B cell (primary cell): Measurements from ENCODE around the gene STX10. TPM values are rescaled to one million over a fixed set of nuclear protein-coding genes. Genes with fewer than 3 reads are reported as not detected.
A peak's percentile ranks its signal among the peaks of the same experiment; 100 is the strongest.

ENCODE experiments used
- ATAC-seq: fragments of 200-7000 bp; cut with Tn5 transposase; one replicate; pipeline ENCODE4 v1.10.0; 2021; ENCODE audit warnings: low read depth, mild to moderate bottlenecking, moderate number of reproducible peaks, moderate library complexity
- CTCF ChIA-PET: fragments of 350-600 bp; sonication (Branson Sonifier 250); formaldehyde crosslinking; loops from one replicate; lab custom pipeline; 2021; ENCODE audit warnings: antibody characterized with exemption, inconsistent platforms; lab: Charles Lee
- POLR2A ChIA-PET: fragments of 350-600 bp; sonication (Branson Sonifier 250); formaldehyde crosslinking; loops from one replicate; lab custom pipeline; 2021; ENCODE audit warnings: antibody characterized with exemption; lab: Charles Lee
- DNase-seq: peaks from one replicate; pipeline ENCODE4 v3.0.0; 2013
- H2AFZ ChIP-seq: 2 replicates; pipeline ENCODE4 v1.6.1; 2012; ENCODE audit warnings: mild to moderate bottlenecking, low read depth, low read length; ENCODE audit not compliant: insufficient read depth, poor library complexity, severe bottlenecking
- H3K27ac ChIP-seq, 2 donors: 1 replicate in 1 of 2; 2 replicates in 1 of 2; pipeline ENCODE4 v1.5.1; 2012 to 2013; ENCODE audit warnings: low read length in 2 of 2, mild to moderate bottlenecking in 2 of 2, moderate library complexity in 1 of 2
- H3K27me3 ChIP-seq, 4 experiments: fragments of 200-600 bp in 1 of 4; sonication (generic) in 1 of 4; replicated peaks in 1 of 4; 1 replicate in 2 of 4; 2 replicates in 2 of 4; pipeline versions ENCODE4 v1.6.1 to v1.7.0; 2013 to 2016; ENCODE audit warnings: low read length in 3 of 4, mild to moderate bottlenecking in 2 of 4, mixed read lengths in 1 of 4, moderate library complexity in 1 of 4; ENCODE audit not compliant: insufficient read depth in 4 of 4, control insufficient read depth in 3 of 4; ENCODE audit errors: control extremely low read depth in 1 of 4
- H3K36me3 ChIP-seq, 2 experiments: replicated peaks in 1 of 2; 1 replicate in 1 of 2; 2 replicates in 1 of 2; pipeline versions ENCODE4 v1.6.1 to v1.7.1; 2013; ENCODE audit warnings: low read length in 1 of 2; ENCODE audit not compliant: insufficient read depth in 2 of 2, control insufficient read depth in 1 of 2; ENCODE audit errors: control extremely low read depth in 1 of 2, extremely low read depth in 1 of 2
- H3K4me1 ChIP-seq, 2 donors: fragments of 200-600 bp in 1 of 2; sonication (generic) in 1 of 2; 1 replicate in 1 of 2; 2 replicates in 1 of 2; pipeline versions ENCODE4 v1.5.1 to v1.6.1; 2013 to 2017; ENCODE audit warnings: low read length in 2 of 2; ENCODE audit not compliant: control insufficient read depth in 2 of 2, insufficient read depth in 2 of 2
- H3K4me2 ChIP-seq: replicated peaks from 2 replicates; pipeline ENCODE3; 2012; ENCODE audit warnings: mild to moderate bottlenecking, low read depth, low read length; ENCODE audit not compliant: poor library complexity, severe bottlenecking
- H3K4me3 ChIP-seq, 5 experiments: fragments of 200-600 bp in 1 of 5; sonication (generic) in 1 of 5; 1 replicate in 3 of 5; 2 replicates in 2 of 5; pipeline versions ENCODE4 v1.5.1 to v1.7.0; 2011 to 2016; ENCODE audit warnings: low read length in 4 of 5, mild to moderate bottlenecking in 4 of 5, low read depth in 2 of 5, control low read depth in 1 of 5, moderate library complexity in 1 of 5; ENCODE audit not compliant: insufficient read depth in 1 of 5; ENCODE audit errors: control extremely low read depth in 1 of 5, extremely low read depth in 1 of 5
- H3K79me2 ChIP-seq: fragments of 200-600 bp; sonication (generic); one replicate; pipeline ENCODE4 v1.6.0; 2016; ENCODE audit warnings: low read length; ENCODE audit not compliant: control insufficient read depth, insufficient read depth
- H3K9ac ChIP-seq: fragments of 200-600 bp; sonication (generic); 2 replicates; pipeline ENCODE4 v1.6.1; 2017; ENCODE audit warnings: mild to moderate bottlenecking, low read length, moderate library complexity
- H3K9me3 ChIP-seq, 3 donors: one replicate each; pipeline versions ENCODE4 v1.6.1 to v1.7.1; 2013; ENCODE audit warnings: low read length in 2 of 3; ENCODE audit not compliant: control insufficient read depth in 2 of 3, insufficient read depth in 1 of 3; ENCODE audit errors: control extremely low read depth in 1 of 3
- H4K20me1 ChIP-seq: 2 replicates; pipeline ENCODE4 v1.6.0; 2012; ENCODE audit warnings: mild to moderate bottlenecking, low read length; ENCODE audit not compliant: insufficient read depth, control insufficient read depth, poor library complexity, severe bottlenecking
- H3K27ac Mint-ChIP-seq: one replicate; pipeline ENCODE4 v1.8.0; 2021; ENCODE audit warnings: mixed read lengths
- H3K27me3 Mint-ChIP-seq: one replicate; pipeline ENCODE4 v1.8.0; 2021; ENCODE audit warnings: mixed read lengths
- H3K4me1 Mint-ChIP-seq: one replicate; pipeline ENCODE4 v1.8.0; 2021; ENCODE audit warnings: mixed read lengths
- H3K4me3 Mint-ChIP-seq: one replicate; pipeline ENCODE4 v1.8.0; 2021; ENCODE audit warnings: mixed read lengths
- H3K9me3 Mint-ChIP-seq: one replicate; pipeline ENCODE4 v1.8.0; 2022; ENCODE audit warnings: mixed read lengths; ENCODE audit not compliant: insufficient read depth
- EZH2 ChIP-seq: IDR thresholded peaks from 2 replicates; pipeline ENCODE4 v1.6.1; 2012; ENCODE audit warnings: borderline replicate concordance, low read depth, mild to moderate bottlenecking, moderate library complexity, low read length; ENCODE audit not compliant: insufficient read depth, poor library complexity, severe bottlenecking
- WGBS: methylation state at CpG from one replicate; pipeline ENCODE4 v1.1.5; 2013; ENCODE audit warnings: missing lambda C conversion rate; ENCODE audit not compliant: insufficient coverage; 5-methylcytosine and 5-hydroxymethylcytosine counted together
- intact Hi-C: fragments of 100-400 bp; cut with micrococcal nuclease; formaldehyde crosslinking; loops from one replicate; pipeline ENCODE4 v1.10.0; 2022
- polyA plus RNA-seq: library from polyadenylated mRNA; depleted of rRNA; stranded (reverse); fragments of >200 nt; gene quantifications from 2 replicates; pipeline ENCODE4 v1.2.3, GENCODE V29; 2012
- total RNA-seq, 2 donors: library from RNA; stranded (reverse); fragments of 120-200 nt in 1 of 2; gene quantifications; 1 replicate in 1 of 2; 2 replicates in 1 of 2; pipeline versions ENCODE4 v1.2.3 to v1.2.4, GENCODE V29; 2013 to 2022
- TF ChIP-seq, protein P1 (sequence below): fragments of 200-600 bp; IDR thresholded peaks from one replicate; pipeline ENCODE4 v1.8.0; 2022; ENCODE audit warnings: antibody characterized with exemption, mild to moderate bottlenecking

The STX10 gene
- total and polyA plus RNA-seq, 2 donors (not counting 1 experiment from before 2014, with no cell fraction given), result 59.0 to 147 TPM

DNA sequence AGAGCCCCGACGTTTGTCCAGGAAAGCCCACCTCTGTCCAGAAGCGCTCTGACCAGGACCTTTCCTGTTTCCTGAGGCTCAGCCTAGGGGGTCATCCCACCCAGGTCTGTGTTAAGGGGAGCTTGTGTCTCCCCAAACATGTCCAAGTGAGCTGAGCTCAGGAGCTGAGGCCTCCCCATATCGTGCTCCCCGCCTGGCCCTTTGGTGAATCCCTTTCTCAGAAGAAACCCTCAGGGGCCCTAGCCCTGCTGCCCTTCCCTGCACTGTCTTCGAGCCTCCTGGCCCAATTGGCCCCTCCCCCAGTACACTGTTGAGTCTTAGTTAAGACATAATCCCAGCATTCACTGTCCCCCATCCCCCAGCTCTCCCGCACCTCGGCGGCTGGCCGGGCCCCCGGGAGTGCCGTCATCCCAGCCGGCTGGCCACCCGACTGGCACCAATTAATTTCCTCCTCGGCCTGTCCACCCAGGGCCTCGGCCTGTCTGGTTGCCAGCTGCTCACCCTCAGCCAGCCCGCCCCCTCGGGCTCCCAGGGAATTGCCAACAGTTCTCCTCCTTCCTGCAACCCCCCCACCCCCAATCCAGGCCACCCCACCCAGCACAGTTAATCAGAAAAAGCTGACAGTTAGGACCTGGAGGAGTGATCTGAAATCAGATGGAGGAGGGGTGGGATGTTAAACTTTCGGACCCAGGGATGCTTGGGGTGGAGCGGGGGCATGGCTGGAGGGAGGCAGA is 13.6 kb upstream of the STX10 start:
- Histone ChIP-seq H3K79me2 (peaks cover 17% of the 10 kb centered on the region), H2AFZ (peak overlapping the region; percentile 84), H3K27me3 (no peaks in the 10 kb centered on the region), H3K36me3 (no peaks in the 10 kb centered on the region), H3K4me3 (peak overlapping the region in 4 of 5 experiments; percentile 16 to 61 (median 39)), H3K9me3 (no peaks in the 10 kb centered on the region), H3K4me1 (peaks cover 84 to 97% of the 10 kb centered on the region in 2 donors), H3K27ac (peak overlapping the region; percentile 85 to 94), H3K4me2 (peak overlapping the region; percentile 94), H3K9ac (peak overlapping the region; percentile 73), H4K20me1 (no peaks in the 10 kb centered on the region)
- peaks cover 64% of the 10 kb centered on the region for H3K4me1 Mint-ChIP-seq
- intact Hi-C loops, result loop anchor here (5.0 kb wide), 1 partner anchor 1219 kb away; the partner anchor contains the start of gene ADGRE5
- peak overlapping the region; percentile 92 for H3K4me3 Mint-ChIP-seq
- DNase-seq (peak; percentile 68), ATAC-seq (peak; percentile 10)
- WGBS, result 6% methylated on average over 20 of the region's 20 CpGs
- H3K27ac Mint-ChIP-seq, result peak overlapping the region; percentile 97
- TF ChIP-seq EZH2, result no peak
- TF ChIP-seq, protein P1, sequence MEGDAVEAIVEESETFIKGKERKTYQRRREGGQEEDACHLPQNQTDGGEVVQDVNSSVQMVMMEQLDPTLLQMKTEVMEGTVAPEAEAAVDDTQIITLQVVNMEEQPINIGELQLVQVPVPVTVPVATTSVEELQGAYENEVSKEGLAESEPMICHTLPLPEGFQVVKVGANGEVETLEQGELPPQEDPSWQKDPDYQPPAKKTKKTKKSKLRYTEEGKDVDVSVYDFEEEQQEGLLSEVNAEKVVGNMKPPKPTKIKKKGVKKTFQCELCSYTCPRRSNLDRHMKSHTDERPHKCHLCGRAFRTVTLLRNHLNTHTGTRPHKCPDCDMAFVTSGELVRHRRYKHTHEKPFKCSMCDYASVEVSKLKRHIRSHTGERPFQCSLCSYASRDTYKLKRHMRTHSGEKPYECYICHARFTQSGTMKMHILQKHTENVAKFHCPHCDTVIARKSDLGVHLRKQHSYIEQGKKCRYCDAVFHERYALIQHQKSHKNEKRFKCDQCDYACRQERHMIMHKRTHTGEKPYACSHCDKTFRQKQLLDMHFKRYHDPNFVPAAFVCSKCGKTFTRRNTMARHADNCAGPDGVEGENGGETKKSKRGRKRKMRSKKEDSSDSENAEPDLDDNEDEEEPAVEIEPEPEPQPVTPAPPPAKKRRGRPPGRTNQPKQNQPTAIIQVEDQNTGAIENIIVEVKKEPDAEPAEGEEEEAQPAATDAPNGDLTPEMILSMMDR, result no peak
- POLR2A ChIA-PET, result interaction anchor here (0.6 to 7.1 kb wide), 11 partner anchors 9 to 1206 kb away, joined by 3 to 64 read pairs (median 4); no protein-coding TSS in a partner anchor
- no peaks in the 10 kb centered on the region for H3K9me3 Mint-ChIP-seq
- no peaks in the 10 kb centered on the region for H3K27me3 Mint-ChIP-seq
- CTCF ChIA-PET, result interaction anchor here (0.6 to 12.6 kb wide), 13 partner anchors 9 to 275 kb away, joined by 3 to 154 read pairs (median 5); no protein-coding TSS in a partner anchor
